HG03520 (cell line): Measurements from ENCODE around the gene SLC43A2.

Experiments
- ATAC-seq: cut with Tn5 transposase; IDR thresholded peaks from one replicate; pipeline ENCODE4 v1.9.1; 2021; ENCODE audit warnings: mild to moderate bottlenecking, moderate library complexity; ENCODE audit not compliant: unreplicated experiment

The SLC43A2 gene

GRCh38 chr17:1625053-1625452, 3.6 kb downstream of the SLC43A2 start:
- ATAC-seq, result no peak

DNA sequence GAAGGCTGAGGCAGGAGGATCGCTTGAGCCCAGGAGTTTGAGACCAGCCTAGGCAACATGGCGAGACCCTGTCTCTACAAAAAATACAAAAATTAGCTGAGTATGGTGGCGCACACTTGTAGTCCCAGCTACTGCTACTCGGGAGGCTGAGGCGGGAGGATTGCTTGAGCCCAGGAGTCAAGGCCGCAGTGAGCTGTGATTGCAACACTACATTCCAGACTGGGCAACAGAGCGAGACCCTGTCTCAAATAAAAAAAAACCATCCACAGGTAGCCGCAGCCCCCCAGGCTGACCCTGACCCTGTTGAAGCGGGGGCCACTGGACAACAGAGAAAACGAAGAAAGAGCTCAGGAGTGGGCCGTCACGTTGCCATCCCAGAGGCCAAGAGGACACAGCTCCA, 4.0 kb downstream of the SLC43A2 start:
- ATAC-seq, result no peak

GRCh38 chr17:1623057-1623630, 5.5 kb downstream of the SLC43A2 start:
- ATAC-seq, result no peak

DNA sequence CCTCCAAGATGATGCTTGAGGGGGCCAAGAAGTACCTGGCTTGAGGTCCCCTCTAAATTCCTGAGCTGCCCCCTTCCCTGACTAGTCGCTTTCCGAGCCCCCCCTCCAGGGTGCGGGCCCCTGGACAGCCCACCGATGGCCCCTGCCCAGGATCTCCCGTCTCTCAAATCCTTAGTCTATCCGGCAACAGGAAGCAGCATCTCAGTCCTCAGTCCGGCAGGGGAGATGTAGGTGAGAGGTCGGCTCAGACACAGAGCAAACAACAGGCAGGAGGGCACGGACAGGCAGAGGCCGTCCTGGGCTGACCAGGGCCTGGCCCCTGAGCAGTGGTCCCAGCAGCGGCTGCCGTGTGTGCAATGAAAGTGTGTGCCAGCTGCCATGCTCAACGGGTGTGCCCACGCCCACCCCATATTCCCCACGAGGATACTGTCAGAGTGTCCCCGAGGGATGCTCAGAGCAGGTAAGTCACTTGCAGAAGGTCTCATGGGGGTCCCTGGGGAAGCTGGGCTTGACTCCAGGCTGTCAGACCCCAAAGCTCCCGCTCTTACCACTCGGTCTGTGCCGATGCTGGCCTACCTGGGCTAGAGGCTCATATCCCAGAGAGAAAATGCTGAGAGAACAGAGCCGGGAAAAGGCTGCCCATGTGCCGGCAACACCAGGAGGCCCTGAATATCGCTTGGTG, 7.2 kb downstream of the SLC43A2 start:
- no peak for ATAC-seq

DNA sequence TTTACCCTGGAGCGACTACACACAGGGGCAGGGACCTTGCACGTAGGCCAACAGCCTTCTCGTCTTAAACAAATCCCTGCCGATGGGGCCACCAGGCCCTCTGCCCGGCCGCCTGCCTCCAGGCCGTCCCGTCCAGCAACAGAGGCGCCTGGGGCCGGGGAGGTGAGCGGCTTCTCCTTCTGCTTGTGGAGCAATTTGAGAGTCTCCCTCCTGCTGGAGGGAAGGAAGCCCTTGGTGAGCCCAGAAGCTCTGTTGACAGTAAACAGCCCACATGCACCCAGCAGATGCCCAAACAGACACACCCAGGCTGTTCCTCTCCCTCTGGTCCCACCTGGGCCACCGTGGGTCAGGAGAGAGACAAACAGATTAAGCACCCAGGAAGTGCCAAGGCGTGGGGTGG, 8.1 kb downstream of the SLC43A2 start:
- no peak for ATAC-seq

DNA sequence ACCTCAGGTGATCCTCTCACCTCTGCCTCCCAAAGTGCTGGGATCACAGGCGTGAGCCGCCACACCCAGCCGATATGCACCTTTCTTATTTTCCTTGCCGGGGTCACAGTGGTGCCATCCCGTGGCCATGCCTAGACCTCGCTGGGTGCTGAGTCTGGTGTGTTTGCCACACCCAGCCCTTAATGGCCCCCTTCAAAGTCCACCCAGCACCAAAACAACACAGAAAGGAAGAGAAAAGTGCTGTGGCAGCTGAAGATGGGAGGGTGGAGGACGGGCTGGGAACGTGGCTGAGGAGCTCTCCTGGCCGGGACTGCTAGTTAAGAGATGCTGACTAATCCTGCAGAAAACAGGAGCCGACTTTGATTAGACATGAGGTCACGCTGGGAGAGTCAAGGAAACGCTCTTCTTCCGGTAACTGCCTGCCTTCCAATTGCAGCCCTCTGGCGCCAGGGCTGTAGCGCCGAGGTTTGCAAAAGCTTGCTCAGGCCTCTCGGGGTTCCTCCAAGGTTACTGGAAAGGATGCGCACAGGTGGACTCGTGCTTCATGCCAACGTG, 10.9 kb downstream of the SLC43A2 start:
- ATAC-seq, result no peak

DNA sequence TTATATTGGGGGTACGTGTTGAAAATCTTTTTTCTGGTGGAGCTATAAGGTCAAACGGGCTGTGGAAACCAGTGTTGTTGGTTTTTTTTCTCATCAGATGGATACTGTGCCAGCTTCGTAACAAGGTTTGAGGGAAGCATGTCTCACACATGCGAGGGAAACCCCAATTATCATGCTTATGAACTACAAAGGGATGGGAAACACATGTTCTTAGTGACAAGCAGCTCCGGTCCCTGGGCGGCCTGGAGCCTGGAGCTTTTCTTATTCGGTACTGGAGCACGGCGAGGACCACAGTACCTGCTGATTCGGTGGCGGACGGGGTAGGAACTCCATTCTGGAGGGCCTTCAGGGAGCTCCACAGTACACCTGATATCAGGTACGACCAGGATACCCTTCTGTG, 12.5 kb downstream of the SLC43A2 start:
- ATAC-seq, result no peak

DNA sequence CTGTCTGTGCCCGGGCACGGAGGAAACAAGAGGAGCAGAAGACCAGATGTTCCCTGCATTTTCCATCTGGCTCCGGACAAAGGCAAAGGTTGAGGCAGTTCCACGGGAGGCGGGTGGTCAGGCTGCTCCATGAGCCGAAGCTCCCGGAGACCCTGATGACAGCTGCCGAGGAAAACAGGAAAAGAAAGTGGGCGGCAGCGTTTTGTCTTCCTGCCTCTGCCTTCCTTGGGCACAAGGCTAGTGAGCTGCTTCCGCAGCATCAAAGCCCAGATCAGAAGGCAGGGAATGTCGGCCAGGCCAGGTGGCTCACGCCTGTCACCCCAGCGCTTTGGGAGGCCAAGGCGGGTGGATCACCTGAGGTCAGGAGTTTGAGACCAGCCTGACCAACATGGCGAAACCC, 16.2 kb downstream of the SLC43A2 start:
- ATAC-seq, result no peak

DNA sequence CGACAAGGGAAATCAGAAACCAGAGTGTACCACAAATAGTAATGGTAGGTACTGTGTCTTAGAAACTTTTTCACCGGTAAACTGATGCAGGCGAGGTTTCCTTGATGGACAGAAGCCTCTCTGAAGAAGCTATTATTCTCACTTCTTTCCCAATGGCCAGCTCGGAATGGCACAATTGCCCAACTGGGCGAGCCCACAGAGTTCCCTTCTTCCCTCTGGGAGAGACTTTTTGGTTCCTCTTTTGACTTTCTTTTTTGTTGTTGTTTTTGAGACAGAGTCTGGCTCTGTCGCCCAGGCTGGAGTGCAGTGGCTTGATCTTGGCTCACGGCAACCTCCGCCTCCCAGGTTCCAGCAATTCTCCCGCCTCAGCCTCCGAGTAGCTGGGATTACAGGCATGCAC, 16.9 kb downstream of the SLC43A2 start:
- ATAC-seq, result no peak

GRCh38 chr17:1608676-1609075, 20.0 kb downstream of the SLC43A2 start:
- no peak for ATAC-seq

- ATAC-seq, result no peak
Measured at GRCh38 chr17:1607971-1608320, 20.7 kb downstream of the SLC43A2 start.

- no peak for ATAC-seq
Measured at GRCh38 chr17:1606352-1606985, 22.2 kb downstream of the SLC43A2 start.

DNA sequence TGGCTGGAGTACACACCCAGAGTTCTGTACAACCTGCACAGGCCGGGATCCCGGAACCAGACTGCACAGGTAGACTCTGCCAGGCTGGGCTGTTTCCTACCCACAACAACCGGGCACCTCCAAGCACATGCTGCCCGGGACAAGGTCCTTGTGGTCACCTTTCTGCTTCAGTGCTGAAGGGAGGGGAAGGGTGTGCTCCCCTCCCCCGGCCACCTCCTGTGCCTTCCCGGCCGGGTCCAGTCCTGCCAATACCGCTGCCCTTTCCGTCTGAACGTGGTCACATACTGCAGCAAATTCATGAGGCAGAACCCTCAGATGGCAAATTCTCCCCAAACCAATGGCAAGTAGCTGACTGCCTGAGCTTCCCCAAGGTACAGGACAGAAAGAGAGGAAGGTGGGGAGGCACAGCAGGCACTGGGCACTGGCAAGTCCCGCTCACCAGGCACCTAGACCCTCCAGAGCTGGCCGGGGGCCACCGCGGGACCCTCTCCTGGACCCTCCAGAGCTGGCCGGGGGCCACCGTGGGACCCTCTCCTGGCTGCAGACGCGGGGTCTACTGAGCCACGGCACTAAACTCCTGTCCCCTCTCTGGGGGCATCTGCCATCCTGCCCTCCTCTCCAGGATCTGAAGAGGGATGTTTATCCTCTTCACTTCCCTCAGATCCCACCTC, 22.8 kb downstream of the SLC43A2 start:
- ATAC-seq, result no peak

- ATAC-seq, result no peak
Measured at GRCh38 chr17:1604831-1605528, 23.7 kb downstream of the SLC43A2 start.

DNA sequence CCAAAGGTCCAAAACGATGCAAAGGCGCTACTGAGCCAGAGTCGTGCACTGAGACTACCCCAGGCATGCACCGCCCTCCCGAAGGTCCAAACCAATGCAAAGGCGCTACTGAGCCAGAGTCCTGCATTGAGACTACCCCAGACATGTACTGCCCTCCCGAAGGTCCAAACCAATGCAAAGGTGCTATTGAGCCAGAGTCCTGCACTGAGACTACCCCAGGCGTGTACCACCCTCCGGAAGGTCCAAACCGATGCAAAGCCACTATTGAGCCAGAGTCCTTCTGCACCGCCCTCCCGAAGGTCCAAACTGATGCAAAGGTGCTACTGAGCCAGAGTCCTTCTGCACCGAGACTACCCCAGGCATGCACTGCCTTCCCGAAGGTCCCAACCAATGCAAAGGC, 27.1 kb downstream of the SLC43A2 start:
- no peak for ATAC-seq

- no peak for ATAC-seq
Measured at GRCh38 chr17:1598399-1599095, 30.1 kb downstream of the SLC43A2 start.

- ATAC-seq, result no peak
Measured at GRCh38 chr17:1597861-1598342, 30.7 kb downstream of the SLC43A2 start.

DNA sequence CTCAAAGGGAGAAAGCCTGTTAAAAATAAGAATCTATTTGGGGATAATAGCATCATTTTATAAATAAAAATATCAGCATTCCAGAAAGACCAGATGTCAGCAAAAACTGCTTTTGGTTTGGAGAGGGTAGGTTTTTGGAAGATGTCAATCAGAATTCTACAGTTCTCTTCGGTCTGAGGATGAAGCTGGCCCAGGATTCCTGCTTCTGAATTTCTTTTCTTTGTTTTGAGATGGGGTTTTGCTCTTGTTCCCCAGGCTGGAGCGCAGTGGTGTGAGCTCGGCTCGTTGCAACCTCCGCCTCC, 35.1 kb downstream of the SLC43A2 start:
- no peak for ATAC-seq

GRCh38 chr17:1592751-1593629, 35.6 kb downstream of the SLC43A2 start:
- ATAC-seq, result no peak
